ENCODE results near the gene RNU1-3.
"Not testable (repeated sequence)": the region's sequence is repeated elsewhere in the genome, so short reads cannot be mapped to it uniquely, and the experiment has no call there.

GRCh38 chr1:16665836-16666235, 912 bp downstream of the RNU1-3 start:
- TF ChIP-seq, protein P1, sequence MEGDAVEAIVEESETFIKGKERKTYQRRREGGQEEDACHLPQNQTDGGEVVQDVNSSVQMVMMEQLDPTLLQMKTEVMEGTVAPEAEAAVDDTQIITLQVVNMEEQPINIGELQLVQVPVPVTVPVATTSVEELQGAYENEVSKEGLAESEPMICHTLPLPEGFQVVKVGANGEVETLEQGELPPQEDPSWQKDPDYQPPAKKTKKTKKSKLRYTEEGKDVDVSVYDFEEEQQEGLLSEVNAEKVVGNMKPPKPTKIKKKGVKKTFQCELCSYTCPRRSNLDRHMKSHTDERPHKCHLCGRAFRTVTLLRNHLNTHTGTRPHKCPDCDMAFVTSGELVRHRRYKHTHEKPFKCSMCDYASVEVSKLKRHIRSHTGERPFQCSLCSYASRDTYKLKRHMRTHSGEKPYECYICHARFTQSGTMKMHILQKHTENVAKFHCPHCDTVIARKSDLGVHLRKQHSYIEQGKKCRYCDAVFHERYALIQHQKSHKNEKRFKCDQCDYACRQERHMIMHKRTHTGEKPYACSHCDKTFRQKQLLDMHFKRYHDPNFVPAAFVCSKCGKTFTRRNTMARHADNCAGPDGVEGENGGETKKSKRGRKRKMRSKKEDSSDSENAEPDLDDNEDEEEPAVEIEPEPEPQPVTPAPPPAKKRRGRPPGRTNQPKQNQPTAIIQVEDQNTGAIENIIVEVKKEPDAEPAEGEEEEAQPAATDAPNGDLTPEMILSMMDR (IDR thresholded peaks at IDR 0.05), result not testable (repeated sequence)
- not testable (repeated sequence) for TF ChIP-seq POLR2A (IDR thresholded peaks at IDR 0.05)

Measured in lower leg skin (tissue), 3 donors.